T-helper 1 cell treated with Interleukin-12 subunit alpha and Interleukin-12 subunit beta and Interleukin-4 antibody, amounts not matched to agents 30 ng/mL and 1 ng/mL, for 36 hours (primary cell): Measurements from ENCODE around the gene TMEM51. TPM values are rescaled to one million over a fixed set of nuclear protein-coding genes. Genes with fewer than 3 reads are reported as not detected.

Experiments used
- intact Hi-C: fragments of 100-400 bp; cut with micrococcal nuclease; formaldehyde crosslinking; loops from one replicate; pipeline ENCODE4 v1.15.1; 2024
- total RNA-seq: library from RNA; stranded (reverse); gene quantifications from 2 replicates; pipeline ENCODE4 v1.2.3, GENCODE V29; 2022

The TMEM51 gene
- total RNA-seq, 1 donor from 2014 or later, result 0.10 TPM

DNA sequence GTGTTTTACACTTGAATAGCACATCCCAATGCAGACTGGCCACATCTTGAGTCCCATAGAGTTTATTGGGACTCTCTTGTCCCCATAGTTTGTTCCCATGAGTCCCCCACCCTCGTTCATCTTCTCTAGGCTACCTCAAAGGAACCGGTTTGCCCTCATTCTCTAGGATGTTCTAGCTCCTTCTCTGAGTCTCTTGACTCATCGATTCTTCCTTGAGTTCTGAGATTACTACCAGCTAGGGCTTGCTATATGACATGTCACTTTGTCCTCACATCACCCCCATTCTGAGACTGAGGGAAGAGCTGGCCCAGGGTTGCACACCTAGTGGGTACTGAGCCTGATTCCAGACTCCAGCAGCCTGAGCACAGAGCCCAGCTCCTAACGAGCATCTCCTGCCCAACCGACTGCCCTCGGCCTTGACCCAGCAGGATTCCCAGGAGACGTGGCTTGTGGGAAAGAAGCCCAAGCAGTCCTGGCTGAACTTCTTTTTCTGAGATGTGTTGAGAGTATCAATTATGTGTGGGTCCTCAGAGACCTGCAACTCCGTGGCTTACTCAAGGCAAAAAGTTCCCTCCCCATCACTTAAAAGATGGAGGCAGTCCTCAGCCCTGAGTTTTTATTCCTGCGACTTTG is 42.0 kb downstream of the TMEM51 start:
- intact Hi-C loops, result no loop called here

DNA sequence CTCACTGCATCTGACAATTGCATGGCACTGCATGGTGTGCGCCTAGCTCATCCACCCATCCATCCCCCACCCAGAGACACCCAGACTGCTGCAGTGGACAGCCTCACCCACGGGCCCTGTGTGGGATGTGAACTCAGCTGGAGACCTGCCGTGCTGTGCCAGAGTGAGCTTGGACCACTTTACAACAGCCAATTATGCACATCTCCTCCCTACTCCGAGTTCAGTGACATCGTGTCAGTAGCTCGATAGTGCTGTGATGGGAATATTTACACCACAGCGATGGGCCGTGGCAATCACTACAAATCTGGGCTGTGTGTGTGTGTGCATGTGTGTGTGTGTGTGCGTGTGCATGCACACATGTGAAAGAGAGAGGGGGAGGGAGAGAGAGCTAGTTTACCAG is 42.5 kb downstream of the TMEM51 start:
- intact Hi-C loops, result no loop called here

DNA sequence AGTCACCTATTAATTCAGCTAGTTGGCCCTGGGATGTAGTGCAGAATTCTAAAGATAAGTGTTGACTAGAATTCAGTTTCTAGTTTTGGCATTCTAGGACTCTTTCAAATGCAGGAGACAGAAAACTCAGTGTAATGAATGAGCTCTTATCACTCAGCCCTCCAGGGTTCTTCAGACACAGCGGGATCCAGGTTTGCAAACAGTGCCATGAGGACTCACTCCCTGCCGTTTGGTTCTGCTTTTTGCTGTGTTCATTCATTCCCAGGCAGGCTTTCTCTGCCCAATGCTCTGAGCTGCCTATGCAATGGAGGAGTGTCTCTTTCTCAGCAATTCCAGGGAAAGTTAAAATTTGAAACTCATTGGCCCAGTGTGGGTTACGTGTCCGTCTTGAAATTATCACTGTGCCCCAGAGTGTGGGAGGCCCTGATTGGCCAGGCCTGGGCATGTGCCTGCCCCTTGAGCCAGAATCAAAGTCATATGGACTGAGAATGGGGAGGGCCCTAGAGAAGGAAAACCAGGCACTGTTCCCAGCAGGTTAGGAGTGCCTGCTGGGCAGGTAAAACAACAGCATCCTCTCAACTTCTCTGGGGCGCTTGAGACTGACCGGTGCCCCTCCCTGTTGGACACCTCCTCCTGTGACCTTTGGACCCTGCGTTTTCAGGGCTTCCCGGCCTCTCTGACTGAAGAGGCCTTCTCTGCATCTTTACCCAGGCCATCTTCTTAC is 43.4 kb downstream of the TMEM51 start:
- intact Hi-C loops, result no loop called here

DNA sequence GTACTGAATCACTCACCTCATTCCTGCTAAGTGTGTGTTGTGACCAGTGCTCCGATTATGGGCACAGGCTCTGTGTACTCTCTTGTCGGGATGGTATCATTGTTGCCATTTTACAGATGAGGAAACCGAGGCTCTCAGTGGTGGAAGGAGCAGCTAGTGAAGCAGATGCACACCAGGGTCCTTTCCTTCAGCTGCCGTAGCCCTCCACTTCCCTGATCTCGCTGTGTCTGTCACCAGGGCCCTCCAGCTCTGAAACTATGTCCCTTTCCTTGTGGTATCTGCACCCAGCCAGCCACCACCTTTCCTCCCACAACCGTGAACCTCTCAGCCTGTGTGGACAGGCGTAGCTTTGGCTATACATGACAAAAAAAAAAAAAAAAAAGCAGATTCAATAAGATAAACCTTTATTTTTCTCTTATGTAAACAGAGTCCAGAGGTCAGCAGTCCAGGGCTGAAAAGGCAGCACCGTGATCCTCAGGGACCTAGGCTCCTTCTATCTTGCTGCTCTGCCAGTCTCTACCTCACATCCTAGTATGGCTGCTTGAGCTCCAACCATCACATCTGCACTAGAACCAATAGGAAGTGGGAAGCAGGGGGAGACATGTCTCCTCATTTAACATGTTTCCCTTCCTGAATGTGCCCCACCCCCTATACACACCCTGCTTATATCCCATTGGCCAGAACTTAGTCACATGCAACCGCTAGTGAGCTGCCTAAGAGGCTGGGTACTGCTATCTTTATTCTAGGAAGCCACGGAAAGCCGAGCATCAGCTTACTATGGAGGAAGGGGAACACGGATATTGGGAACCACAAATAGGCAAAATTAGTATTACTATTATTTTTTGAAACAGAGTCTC is 44.3 kb downstream of the TMEM51 start:
- intact Hi-C loops, result no loop called here

GRCh38 chr1:15198684-15199083 is 45.1 kb downstream of the TMEM51 start:
- intact Hi-C loops, result no loop called here

DNA sequence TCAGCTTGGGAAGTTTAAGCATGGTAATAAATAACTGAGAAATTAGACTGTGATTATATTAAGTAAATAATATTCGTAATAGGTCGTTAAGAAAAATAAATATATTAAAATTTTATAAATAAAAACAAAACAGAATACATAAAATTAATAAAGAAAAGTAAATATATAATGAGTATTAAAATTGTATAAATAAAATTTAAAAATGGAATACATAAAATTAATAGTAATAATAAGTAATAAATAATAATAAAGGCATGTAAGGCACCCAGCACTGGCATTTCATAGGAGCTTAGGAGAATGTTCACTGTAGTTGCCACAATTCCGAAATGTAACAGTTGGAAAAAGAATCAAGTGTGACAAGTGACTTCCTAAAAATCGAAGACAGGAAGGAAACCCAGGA is 47.7 kb downstream of the TMEM51 start:
- intact Hi-C loops, result no loop called here

- intact Hi-C loops, result no loop called here
Measured at GRCh38 chr1:15201849-15202551, 48.5 kb downstream of the TMEM51 start.

DNA sequence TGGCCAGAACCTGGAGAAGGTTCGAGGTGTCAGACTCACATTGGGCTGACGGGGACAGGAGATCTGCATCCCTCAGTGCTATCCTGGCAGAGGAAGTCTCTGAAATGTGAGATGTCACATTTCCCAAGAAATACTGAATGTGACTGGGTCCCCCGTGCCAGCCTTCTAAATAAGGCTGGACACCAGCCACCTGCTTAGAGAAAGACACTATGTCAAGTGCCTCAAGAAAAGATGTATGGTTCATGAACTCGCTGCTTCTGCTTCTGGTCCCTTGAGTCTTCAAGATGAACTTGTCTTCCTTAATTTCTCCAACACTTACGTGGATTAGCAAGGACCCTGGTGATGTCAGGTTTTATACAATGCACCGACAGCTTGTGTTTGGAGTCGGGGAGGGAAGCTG is 51.4 kb downstream of the TMEM51 start:
- intact Hi-C loops, result no loop called here

GRCh38 chr1:15205586-15206346 is 52.2 kb downstream of the TMEM51 start:
- intact Hi-C loops, result no loop called here

DNA sequence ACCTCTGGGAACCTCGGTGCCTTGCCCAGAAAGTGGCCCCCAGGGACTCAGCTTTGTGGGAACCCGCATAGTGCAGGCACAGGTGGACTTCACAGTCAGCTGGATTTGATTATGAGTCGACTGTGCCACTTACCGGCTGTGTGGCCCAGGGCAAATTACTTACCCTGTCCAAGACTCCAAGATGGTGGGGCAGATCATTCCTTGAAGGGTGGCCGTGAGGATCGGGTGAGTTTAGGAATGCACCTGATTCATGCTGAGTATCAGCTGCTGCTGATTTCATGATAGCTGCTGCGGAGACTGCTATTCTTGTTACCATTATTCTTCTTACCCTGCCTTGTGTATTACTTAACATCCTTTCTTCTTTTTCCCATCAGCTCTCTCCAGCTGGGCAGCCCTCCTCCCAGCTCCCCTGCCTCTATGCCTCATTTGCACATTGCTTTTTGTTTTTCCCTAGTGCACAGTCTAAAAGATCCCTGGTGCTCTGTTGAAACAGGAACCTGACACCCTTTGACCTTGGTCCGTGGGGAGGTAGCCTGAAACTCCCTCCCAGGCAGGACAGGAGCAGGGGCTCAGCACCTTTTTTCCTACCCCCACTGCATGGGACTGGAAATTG is 53.0 kb downstream of the TMEM51 start:
- intact Hi-C loops, result no loop called here

- intact Hi-C loops, result no loop called here
Measured at GRCh38 chr1:15207031-15207828, 53.7 kb downstream of the TMEM51 start.

DNA sequence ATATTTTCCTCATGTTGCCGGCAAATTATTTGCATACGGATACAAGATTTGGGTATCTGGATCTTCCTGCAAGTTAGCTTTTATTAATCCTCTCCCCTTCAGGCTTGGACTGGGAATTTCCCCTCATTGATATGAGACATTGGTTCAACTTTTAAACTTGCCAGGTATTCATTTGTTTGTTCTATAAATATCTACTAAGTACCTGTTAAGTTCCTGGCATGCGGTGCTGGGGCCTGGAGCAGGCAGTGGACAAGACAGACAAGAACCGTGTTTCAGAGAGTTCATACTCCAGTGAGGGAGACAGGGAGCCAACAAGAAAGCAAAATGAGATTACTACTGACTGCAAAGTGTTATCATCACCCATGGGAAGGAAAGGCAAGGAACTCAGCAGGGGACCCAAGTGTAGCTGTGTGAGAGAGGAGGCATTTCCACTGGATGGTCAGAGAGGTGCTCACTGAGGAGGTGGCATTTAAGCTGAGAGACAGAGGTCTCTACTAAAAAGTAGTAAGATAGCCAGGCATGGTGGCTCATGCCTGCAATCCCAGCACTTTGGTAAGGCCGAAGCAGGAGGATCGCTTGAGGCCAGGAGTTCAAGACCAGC is 54.4 kb downstream of the TMEM51 start:
- intact Hi-C loops, result no loop called here

DNA sequence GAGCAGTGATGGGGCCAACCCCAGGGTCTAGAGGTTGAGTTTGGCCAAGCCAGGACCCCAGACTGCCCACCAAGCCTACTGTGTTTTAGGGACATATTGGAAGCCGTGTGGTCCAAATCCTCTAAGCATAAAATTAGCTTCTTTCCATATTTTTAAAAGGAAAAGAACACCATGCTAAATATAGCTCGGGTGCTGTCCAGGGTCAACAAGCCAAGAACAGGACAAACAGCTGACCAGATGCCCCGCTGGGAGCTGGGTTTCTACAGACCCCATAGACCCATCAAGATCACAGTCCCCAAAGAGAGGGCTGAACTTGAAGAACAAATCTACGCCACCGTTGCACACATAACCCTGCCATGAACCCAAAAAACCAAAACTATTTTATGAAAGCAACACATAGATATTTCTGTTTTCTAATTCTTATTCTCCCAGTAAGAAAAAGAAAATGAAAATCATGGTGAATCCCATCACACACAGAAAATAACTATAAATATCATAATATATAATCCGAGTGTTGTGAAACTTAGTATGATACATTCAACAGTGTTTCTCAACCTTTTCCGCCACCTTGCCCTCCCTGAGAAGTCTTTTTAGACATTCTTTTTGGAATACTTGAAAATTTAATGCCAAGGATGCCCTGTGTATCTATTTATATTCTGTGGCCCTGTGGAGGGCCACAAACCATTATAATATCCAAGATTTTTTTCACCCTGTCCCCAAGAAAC is 57.3 kb downstream of the TMEM51 start:
- intact Hi-C loops, result no loop called here

DNA sequence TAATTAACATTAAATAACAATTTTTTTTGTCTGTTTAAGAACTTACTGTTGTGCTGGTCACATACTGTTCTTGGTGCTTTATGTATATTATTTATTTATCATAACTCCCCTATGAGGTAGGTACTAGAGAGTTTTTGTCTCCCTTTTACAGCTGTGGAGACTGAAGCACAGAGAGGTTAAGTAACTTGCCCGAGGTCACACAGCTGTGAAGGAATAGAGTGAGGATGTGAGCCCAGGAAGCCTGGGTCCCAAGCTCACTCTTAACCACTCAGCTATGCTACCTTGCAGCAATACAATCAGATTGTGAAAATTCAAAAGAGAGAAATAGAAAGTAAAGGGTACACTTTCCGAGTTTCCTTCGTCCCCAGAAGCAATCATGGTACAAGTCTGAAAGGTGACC is 57.9 kb downstream of the TMEM51 start:
- intact Hi-C loops, result no loop called here

- intact Hi-C loops, result no loop called here
Measured at GRCh38 chr1:15212216-15212953, 58.8 kb downstream of the TMEM51 start.

- intact Hi-C loops, result no loop called here
Measured at GRCh38 chr1:15212954-15213291, 59.4 kb downstream of the TMEM51 start.

DNA sequence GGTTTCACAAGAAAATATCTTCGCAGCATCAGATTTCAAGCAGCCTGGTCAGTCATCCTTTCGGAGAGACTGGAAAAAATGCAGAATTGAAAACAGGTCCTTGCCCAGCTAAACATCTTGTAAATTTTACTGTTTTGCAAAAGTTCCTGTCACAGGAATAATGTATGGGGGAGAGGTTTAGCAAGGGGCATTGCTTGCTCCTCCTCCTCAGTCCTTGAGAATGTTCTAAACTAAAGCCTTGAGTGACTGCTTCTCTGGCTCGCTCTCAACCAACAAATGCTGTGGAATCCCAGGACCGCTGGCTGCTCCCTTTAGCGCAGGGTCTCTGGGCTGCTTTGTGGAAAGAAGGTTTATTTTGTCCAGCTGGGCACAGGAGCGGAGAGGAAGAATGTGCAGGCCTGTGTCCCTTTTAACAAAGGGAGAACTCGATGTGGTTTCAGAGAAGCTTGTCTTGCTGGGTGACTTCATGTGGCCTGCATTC is 59.8 kb downstream of the TMEM51 start:
- intact Hi-C loops, result no loop called here

- intact Hi-C loops, result no loop called here
Measured at GRCh38 chr1:15214527-15214926, 61.0 kb downstream of the TMEM51 start.
